Jurkat, Clone E6-1 (cell line): ENCODE results near the gene FAM83C.
"Not testable (repeated sequence)": the region's sequence is repeated elsewhere in the genome, so short reads cannot be mapped to it uniquely, and the experiment has no call there.

Experiments used
- DNase-seq: peaks from one replicate; pipeline ENCODE4 v3.0.0-alpha.2; 2011; ENCODE audit warnings: low read depth, low spot score
- H3K4me3 ChIP-seq: 2 replicates; pipeline ENCODE4 v1.5.1; 2011; ENCODE audit warnings: mild to moderate bottlenecking, low read length, control low read depth, moderate library complexity

The FAM83C gene

GRCh38 chr20:35274172-35275092 lies 17.8 kb downstream of the FAM83C start:
- H3K4me3 ChIP-seq: no peak overlapping the region
- no peak for DNase-seq

GRCh38 chr20:35273449-35274171 lies 18.6 kb downstream of the FAM83C start:
- no peak overlapping the region for H3K4me3 ChIP-seq
- no peak for DNase-seq

DNA sequence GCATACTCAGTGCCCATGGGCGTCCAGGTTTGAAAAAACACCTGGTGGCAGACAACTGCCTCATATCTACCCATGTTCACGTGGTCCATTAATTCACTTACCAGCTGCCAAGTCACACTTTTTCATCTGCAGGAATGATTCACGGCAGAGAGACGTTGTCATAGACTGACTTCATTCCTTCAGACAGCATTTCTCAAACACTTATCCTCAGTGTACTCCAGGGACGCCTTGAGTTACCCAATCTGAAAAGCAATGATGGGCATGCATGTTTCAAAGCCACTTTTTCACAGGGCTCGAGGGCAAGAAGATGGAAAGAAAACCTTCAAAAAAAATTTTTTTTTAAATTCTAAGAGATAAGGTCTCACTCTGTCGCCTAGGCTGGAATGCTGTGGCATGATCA lies 20.3 kb downstream of the FAM83C start:
- no peak for DNase-seq
- no peak overlapping the region for H3K4me3 ChIP-seq

DNA sequence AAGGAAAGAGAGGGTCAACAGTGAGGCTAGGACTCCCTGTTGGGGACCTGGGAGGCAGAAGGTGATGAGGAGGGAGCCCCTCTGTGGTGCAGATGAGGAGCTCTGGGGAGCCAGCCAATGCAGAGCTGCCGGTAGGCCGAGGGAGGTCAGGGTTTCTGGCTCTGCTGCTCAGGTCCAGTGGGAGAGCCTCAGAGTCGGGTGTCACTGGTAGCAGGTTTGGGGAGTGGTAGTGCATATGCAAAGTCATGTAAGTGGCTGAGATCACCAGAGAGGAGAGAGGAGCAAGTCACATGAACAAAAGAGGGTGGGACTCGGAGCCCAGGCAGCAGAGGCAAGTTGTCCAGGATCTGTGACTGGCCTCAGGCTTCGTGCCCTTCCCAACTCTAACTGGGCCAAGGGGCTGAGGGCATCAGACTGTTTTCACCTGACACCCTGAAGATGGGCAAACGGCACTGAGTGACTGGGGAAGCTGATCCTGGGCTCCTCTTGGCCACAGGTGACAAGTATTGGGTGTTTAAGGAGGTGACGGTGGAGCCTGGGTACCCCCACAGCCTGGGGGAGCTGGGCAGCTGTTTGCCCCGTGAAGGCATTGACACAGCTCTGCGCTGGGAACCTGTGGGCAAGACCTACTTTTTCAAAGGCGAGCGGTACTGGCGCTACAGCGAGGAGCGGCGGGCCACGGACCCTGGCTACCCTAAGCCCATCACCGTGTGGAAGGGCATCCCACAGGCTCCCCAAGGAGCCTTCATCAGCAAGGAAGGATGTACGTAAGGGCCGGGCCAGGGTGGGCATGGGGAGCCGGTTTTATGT lies 20.9 kb downstream of the FAM83C start:
- DNase-seq: no peak
- H3K4me3 ChIP-seq: no peak overlapping the region

- H3K4me3 ChIP-seq: no peak overlapping the region
- DNase-seq: no peak
These were observed 22.0 kb downstream of the FAM83C start for GRCh38 chr20:35270021-35270902.

GRCh38 chr20:35269055-35269781 lies 23.0 kb downstream of the FAM83C start:
- no peak for DNase-seq
- H3K4me3 ChIP-seq: no peak overlapping the region

GRCh38 chr20:35267092-35267491 lies 25.1 kb downstream of the FAM83C start:
- DNase-seq: no peak
- no peak overlapping the region for H3K4me3 ChIP-seq

- no peak for DNase-seq
- no peak overlapping the region for H3K4me3 ChIP-seq
These were observed 27.5 kb downstream of the FAM83C start for GRCh38 chr20:35264755-35265154.

GRCh38 chr20:35263532-35264341 lies 28.5 kb downstream of the FAM83C start:
- DNase-seq: no peak
- H3K4me3 ChIP-seq: no peak overlapping the region

DNA sequence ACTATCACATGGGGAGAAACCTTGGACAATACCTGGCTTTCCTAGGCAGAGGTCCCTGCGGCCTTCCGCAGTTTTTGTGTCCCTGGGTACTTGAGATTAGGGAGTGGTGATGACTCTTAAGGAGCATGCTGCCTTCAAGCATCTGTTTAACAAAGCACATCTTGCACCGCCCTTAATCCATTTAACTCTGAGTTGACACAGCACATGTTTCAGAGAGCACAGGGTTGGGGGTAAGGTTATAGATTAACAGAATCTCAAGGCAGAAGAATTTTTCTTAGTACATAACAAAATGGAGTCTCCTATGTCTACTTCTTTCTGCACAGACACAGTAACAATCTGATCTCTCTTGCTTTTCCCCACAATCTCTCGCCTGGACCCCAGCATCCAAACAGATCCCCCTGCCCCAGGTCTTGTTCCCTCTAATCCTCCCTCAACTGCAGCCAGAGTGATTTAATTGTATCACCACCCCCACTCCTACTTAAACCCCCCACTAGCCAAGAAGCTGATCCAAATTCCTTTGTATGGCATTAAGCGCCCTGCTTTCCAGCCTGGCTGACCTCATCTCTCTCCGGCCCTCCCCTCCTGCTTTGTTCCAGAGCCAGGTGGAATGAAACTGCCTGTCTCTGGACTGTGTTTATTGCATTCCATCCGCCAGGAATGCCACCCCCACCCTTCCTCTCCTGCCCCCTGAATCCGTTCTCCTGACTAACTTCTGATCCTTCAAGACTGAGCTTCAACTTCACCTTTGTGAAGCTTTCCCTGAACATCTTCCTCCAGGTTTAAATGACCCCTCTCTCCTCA lies 29.3 kb downstream of the FAM83C start:
- not testable (repeated sequence) for DNase-seq, H3K4me3 ChIP-seq

- H3K4me3 ChIP-seq, DNase-seq: not testable (repeated sequence)
These were observed 29.9 kb downstream of the FAM83C start for GRCh38 chr20:35262321-35262720.

DNA sequence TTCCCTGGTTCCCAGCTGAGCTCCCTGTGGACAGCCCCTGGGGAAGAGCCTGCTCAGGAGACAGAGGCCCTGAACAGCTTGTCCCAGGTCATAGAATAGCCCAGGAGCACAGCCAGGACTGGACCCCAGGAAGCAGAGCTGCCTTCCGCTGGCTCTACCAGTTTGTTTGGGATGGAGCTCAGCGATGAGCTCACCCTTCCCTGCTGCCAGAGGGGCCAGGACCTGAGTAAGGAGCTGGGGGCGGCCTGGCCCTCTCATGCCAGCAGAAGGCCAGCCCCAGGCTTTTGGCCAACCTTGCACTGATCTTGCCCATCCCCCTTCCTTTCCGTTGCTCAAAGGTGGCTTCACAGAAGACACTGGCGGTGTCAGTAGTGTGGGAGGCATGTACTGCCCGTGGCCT lies 31.8 kb downstream of the FAM83C start:
- DNase-seq: no peak
- no peak overlapping the region for H3K4me3 ChIP-seq

GRCh38 chr20:35257175-35257909 lies 34.9 kb downstream of the FAM83C start:
- H3K4me3 ChIP-seq: no peak overlapping the region
- DNase-seq: no peak

- no peak for DNase-seq
- no peak overlapping the region for H3K4me3 ChIP-seq
These were observed 37.7 kb downstream of the FAM83C start for GRCh38 chr20:35254448-35254999.

GRCh38 chr20:35253010-35253409 lies 39.2 kb downstream of the FAM83C start:
- no peak for DNase-seq
- no peak overlapping the region for H3K4me3 ChIP-seq

GRCh38 chr20:35252598-35252997 lies 39.6 kb downstream of the FAM83C start:
- not testable (repeated sequence) for H3K4me3 ChIP-seq, DNase-seq
